Smooth muscle cell (in vitro differentiated cells): ENCODE results near the gene SORCS2. TPM values are rescaled to one million over a fixed set of nuclear protein-coding genes. Genes with fewer than 3 reads are reported as not detected.

Experiments
- DNase-seq: peaks from one replicate; lab custom pipeline; 2025; ENCODE audit not compliant: unreplicated experiment; lab: John Stamatoyannopoulos, UW
- H2AFZ ChIP-seq: fragments of 200-600 bp; sonication (generic); 2 replicates; pipeline ENCODE4 v1.6.0; 2016; ENCODE audit warnings: antibody characterized with exemption, low read depth, mild to moderate bottlenecking
- H3F3A ChIP-seq: fragments of 200-600 bp; sonication (generic); 2 replicates; pipeline ENCODE4 v1.6.0; 2017; ENCODE audit warnings: antibody characterized with exemption, low read depth
- H3K27ac ChIP-seq: fragments of 200-600 bp; sonication (generic); 2 replicates; pipeline ENCODE4 v1.5.1; 2016; ENCODE audit warnings: low read depth, mild to moderate bottlenecking
- H3K27me3 ChIP-seq: fragments of 200-600 bp; sonication (generic); 2 replicates; pipeline ENCODE4 v1.6.1; 2016; ENCODE audit warnings: low read depth, mild to moderate bottlenecking
- H3K36me3 ChIP-seq: fragments of 200-600 bp; sonication (generic); 2 replicates; pipeline ENCODE4 v1.5.1; 2016; ENCODE audit warnings: low read depth
- H3K4me1 ChIP-seq: fragments of 200-600 bp; sonication (generic); 2 replicates; pipeline ENCODE4 v1.5.1; 2016; ENCODE audit warnings: low read depth
- H3K4me2 ChIP-seq: fragments of 200-600 bp; sonication (generic); 2 replicates; pipeline ENCODE4 v1.6.0; 2016; ENCODE audit warnings: mild to moderate bottlenecking
- H3K4me3 ChIP-seq: fragments of 200-600 bp; sonication (generic); 2 replicates; pipeline ENCODE4 v1.5.1; 2016; ENCODE audit warnings: mild to moderate bottlenecking
- H3K79me2 ChIP-seq: fragments of 200-600 bp; sonication (generic); 2 replicates; pipeline ENCODE4 v1.6.0; 2016; ENCODE audit warnings: low read depth, mild to moderate bottlenecking
- H3K9ac ChIP-seq: fragments of 200-600 bp; sonication (generic); 2 replicates; pipeline ENCODE4 v1.6.0; 2016; ENCODE audit warnings: low read depth
- H3K9me3 ChIP-seq: fragments of 200-600 bp; sonication (generic); replicated peaks from 2 replicates; pipeline ENCODE4 v1.5.1; 2016; ENCODE audit warnings: low read depth
- H4K20me1 ChIP-seq: fragments of 200-600 bp; sonication (generic); 2 replicates; pipeline ENCODE4 v1.6.0; 2016; ENCODE audit warnings: low read depth
- CTCF ChIP-seq: fragments of 200-600 bp; sonication (generic); IDR thresholded peaks from 2 replicates; pipeline ENCODE4 v1.5.1; 2017; ENCODE audit warnings: borderline replicate concordance, mild to moderate bottlenecking, antibody characterized with exemption; ENCODE audit not compliant: insufficient read depth, poor library complexity, severe bottlenecking
- WGBS: methylation state at CpG from one replicate; pipeline ENCODE4 v1.1.7; 2016; ENCODE audit warnings: low lambda C conversion rate; 5-methylcytosine and 5-hydroxymethylcytosine counted together
- polyA plus RNA-seq: library from polyadenylated mRNA; unstranded; fragments of >200 nt; fragmentation: Nextera tagmentation; extraction: Ambion mirVana; gene quantifications from 2 replicates; pipeline ENCODE4 v1.2.1, GENCODE V29; 2016
- total RNA-seq: library from RNA; depleted of rRNA; stranded (reverse); fragments of >200 nt; gene quantifications from 2 replicates; pipeline ENCODE4 v1.2.3, GENCODE V29; 2014

The SORCS2 gene
- total and polyA plus RNA-seq, 2 experiments from 2014 or later = 5.2 to 9.3 TPM

- H3K4me1 ChIP-seq = peaks cover 3% of the 10 kb centered on the region
These were observed 453.6 kb downstream of the SORCS2 start for GRCh38 chr4:7645956-7646355.

GRCh38 chr4:7646384-7647061, 454.2 kb downstream of the SORCS2 start:
- no peaks in the 10 kb centered on the region for H3K36me3 ChIP-seq
- WGBS = 88% methylated on average over 18 of the region's 18 CpGs

More at GRCh38 chr4:7645956-7646355, 453.6 kb downstream of the SORCS2 start:
- no peak for TF ChIP-seq CTCF
- Histone ChIP-seq H2AFZ (no peak overlapping the region), H3K9me3 (no peaks in the 10 kb centered on the region), H3K27ac (no peak overlapping the region), H3K4me3 (no peak overlapping the region), H3K27me3 (peaks cover 6% of the 10 kb centered on the region), H3K4me2 (no peak overlapping the region), H3K36me3 (no peaks in the 10 kb centered on the region), H3K79me2 (no peaks in the 10 kb centered on the region), H3F3A (peaks cover 3% of the 10 kb centered on the region), H4K20me1 (no peaks in the 10 kb centered on the region), H3K9ac (no peak overlapping the region)
- 94% methylated on average over 23 of the region's 23 CpGs for WGBS
- no peak for DNase-seq

GRCh38 chr4:7647186-7647585, 454.8 kb downstream of the SORCS2 start:
- no peak for TF ChIP-seq CTCF
- H3K9me3 ChIP-seq = no peaks in the 10 kb centered on the region
- H3K79me2 ChIP-seq = no peaks in the 10 kb centered on the region
- no peak overlapping the region for H3K4me3 ChIP-seq
- peaks cover 13% of the 10 kb centered on the region for H3K4me1 ChIP-seq
- peaks cover 6% of the 10 kb centered on the region for H3K27me3 ChIP-seq
- peaks cover 3% of the 10 kb centered on the region for H3F3A ChIP-seq
- H4K20me1 ChIP-seq = no peaks in the 10 kb centered on the region
- H3K27ac ChIP-seq = no peak overlapping the region
- H2AFZ ChIP-seq = no peak overlapping the region
- DNase-seq = no peak
- no peaks in the 10 kb centered on the region for H3K36me3 ChIP-seq
- H3K4me2 ChIP-seq = no peak overlapping the region
- WGBS = 81% methylated on average over 10 of the region's 10 CpGs
- H3K9ac ChIP-seq = no peak overlapping the region

More at GRCh38 chr4:7646384-7647061, 454.2 kb downstream of the SORCS2 start:
- H3F3A ChIP-seq = peaks cover 3% of the 10 kb centered on the region
- no peak overlapping the region for H3K9ac ChIP-seq
- no peak for DNase-seq
- H3K4me2 ChIP-seq = no peak overlapping the region
- no peak overlapping the region for H3K27ac ChIP-seq
- no peak overlapping the region for H3K4me3 ChIP-seq
- no peaks in the 10 kb centered on the region for H4K20me1 ChIP-seq
- H3K4me1 ChIP-seq = peaks cover 8% of the 10 kb centered on the region
- TF ChIP-seq CTCF = no peak
- H3K27me3 ChIP-seq = peaks cover 6% of the 10 kb centered on the region
- no peaks in the 10 kb centered on the region for H3K9me3 ChIP-seq
- no peaks in the 10 kb centered on the region for H3K79me2 ChIP-seq
- H2AFZ ChIP-seq = no peak overlapping the region
